ENCODE measurements around the gene TBC1D13.
A peak's percentile ranks its signal among the peaks of the same experiment; 100 is the strongest.
"Not testable (repeated sequence)": the region's sequence is repeated elsewhere in the genome, so short reads cannot be mapped to it uniquely, and the experiment has no call there.

TBC1D13 gene

DNA sequence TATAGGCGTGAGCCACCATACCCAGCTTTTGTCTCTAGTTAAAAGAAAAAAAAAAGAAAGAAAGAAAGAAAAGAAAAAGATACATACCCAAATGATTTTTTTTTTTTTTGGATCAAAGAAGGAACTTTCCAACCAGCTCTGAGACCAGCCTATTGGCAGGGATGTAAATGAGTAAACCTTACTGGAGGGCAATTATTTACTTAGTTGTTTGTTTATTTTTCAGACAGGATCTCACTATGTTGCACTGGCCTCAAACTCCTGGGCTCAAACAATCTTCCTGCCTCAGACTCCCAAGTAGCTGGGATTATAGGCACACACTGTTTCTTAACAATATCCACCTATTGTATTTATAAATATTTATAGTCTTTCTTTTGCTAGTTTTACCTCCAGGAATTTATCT lies 53.5 kb downstream of the TBC1D13 start:
- Histone ChIP-seq H3K4me3 (ENCODE audit: severe bottlenecking) (no peak overlapping the region), H3K4me1 (ENCODE audit: insufficient read depth, poor library complexity, severe bottlenecking) (no peaks in the 10 kb centered on the region), H3K9me3 (ENCODE audit: severe bottlenecking) (no peaks in the 10 kb centered on the region), H3K36me3 (ENCODE audit: low read depth) (peaks cover 30% of the 10 kb centered on the region), H3K27me3 (ENCODE audit: insufficient read depth, poor library complexity, severe bottlenecking) (no peaks in the 10 kb centered on the region), H3K27ac (ENCODE audit: poor library complexity, severe bottlenecking) (no peak overlapping the region)
- DNase-seq (ENCODE audit: low spot score) (no peak), ATAC-seq (ENCODE audit: low read depth) (no peak)
- TF ChIP-seq CTCF (IDR thresholded peaks at IDR 0.05; ENCODE audit: poor library complexity, severe bottlenecking): no peak

- ATAC-seq (ENCODE audit: low read depth) (no peak), DNase-seq (ENCODE audit: low spot score) (no peak)
- H3K27me3 ChIP-seq (ENCODE audit: insufficient read depth, poor library complexity, severe bottlenecking): no peaks in the 10 kb centered on the region
- no peaks in the 10 kb centered on the region for H3K4me1 ChIP-seq (ENCODE audit: insufficient read depth, poor library complexity, severe bottlenecking)
- H3K4me3 ChIP-seq (ENCODE audit: severe bottlenecking): no peak overlapping the region
- H3K36me3 ChIP-seq (ENCODE audit: low read depth): peaks cover 26% of the 10 kb centered on the region
- no peak for TF ChIP-seq CTCF (IDR thresholded peaks at IDR 0.05; ENCODE audit: poor library complexity, severe bottlenecking)
- H3K9me3 ChIP-seq (ENCODE audit: severe bottlenecking): no peaks in the 10 kb centered on the region
- no peak overlapping the region for H3K27ac ChIP-seq (ENCODE audit: poor library complexity, severe bottlenecking)
Measured at GRCh38 chr9:128841694-128842492, 54.8 kb downstream of the TBC1D13 start.

DNA sequence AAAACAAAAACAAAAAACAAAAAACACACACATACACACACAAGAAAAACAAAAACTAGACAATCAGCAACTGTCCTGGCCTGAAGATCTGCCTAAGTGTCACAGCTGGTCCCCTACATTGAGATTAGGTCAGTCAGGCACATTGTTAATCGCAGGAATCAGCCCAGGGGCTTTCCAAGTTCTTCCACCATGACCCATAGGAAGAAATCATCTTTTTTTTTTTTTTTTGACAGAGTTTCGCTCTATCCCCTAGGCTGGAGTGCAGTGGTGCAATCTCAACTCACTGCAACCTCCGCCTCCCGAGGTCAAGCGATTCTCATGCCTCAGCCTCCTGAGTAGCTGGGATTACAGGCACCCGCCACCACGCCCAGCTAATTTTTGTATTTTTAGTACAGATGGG lies 56.1 kb downstream of the TBC1D13 start:
- DNase-seq (ENCODE audit: low spot score); H3K4me3 ChIP-seq (ENCODE audit: severe bottlenecking); H3K9me3 ChIP-seq (ENCODE audit: severe bottlenecking); H3K27me3 ChIP-seq (ENCODE audit: insufficient read depth, poor library complexity, severe bottlenecking); H3K4me1 ChIP-seq (ENCODE audit: insufficient read depth, poor library complexity, severe bottlenecking); ATAC-seq (ENCODE audit: low read depth); H3K27ac ChIP-seq (ENCODE audit: poor library complexity, severe bottlenecking): not testable (repeated sequence)
- peaks cover 26% of the 10 kb centered on the region for H3K36me3 ChIP-seq (ENCODE audit: low read depth)

DNA sequence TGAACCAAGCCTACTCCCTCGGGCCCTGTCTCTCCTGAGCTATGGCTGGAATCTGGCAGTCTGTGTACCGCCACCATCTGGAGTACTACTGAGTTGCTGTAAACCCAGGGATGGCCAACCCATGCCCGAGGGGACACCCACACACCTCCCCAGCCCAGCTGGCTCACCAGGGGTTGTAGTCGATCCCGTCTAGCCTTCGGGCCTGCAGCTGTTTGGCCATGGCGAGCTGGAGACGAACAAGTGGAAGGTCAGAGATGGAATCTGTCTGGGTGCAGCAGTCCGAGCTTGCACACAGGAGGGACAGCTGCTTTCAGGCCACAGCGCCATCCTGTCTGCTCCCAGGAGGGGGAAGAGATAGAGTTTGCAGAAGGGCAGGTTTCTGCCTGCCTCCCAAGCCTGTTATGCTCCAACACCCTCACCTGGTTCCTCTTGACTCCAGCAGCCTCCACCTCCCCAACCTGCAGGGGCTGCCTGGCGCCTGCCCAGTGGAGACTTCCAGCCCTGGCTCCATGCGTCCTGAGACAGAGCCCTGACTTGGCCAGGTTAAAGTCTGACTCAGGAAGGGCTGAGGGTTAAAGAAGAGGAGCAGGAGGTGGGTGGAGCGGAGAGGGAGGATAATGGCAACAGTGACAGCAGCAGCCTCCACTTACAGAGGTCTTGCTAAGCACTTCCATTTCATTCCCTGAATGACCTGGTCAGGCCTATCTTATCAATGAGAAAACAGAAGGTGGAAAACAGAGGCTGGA lies 58.3 kb downstream of the TBC1D13 start:
- peak; percentile 42 for ATAC-seq (ENCODE audit: low read depth)
- Histone ChIP-seq H3K4me1 (ENCODE audit: insufficient read depth, poor library complexity, severe bottlenecking) (no peaks in the 10 kb centered on the region), H3K36me3 (ENCODE audit: low read depth) (peaks cover 10% of the 10 kb centered on the region), H3K27ac (ENCODE audit: poor library complexity, severe bottlenecking) (no peak overlapping the region), H3K27me3 (ENCODE audit: insufficient read depth, poor library complexity, severe bottlenecking) (no peaks in the 10 kb centered on the region), H3K4me3 (ENCODE audit: severe bottlenecking) (no peak overlapping the region), H3K9me3 (ENCODE audit: severe bottlenecking) (no peaks in the 10 kb centered on the region)
- no peak for TF ChIP-seq CTCF (IDR thresholded peaks at IDR 0.05; ENCODE audit: poor library complexity, severe bottlenecking)
- DNase-seq (ENCODE audit: low spot score): no peak

DNA sequence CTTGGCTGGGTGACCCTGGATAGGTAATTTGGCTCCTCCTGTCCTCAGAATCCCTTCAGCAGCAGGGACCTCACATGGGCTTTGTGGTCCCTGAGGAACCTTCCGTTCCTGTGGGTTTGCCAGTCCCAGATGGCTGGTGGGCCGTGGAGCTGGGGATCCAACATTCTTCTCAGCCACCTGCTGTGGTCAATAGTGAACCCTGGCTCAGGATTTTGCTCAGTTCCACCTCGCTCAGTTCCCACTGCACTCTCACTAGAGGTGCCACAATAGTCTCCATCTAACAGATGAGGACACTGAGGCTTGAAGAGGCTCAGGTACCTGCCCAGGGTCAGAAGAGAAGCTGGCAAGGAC lies 59.6 kb downstream of the TBC1D13 start:
- H3K36me3 ChIP-seq (ENCODE audit: low read depth): peaks cover 9% of the 10 kb centered on the region; the same call in 1 of the 2 replicates
- DNase-seq (ENCODE audit: low spot score): no peak
- no peak overlapping the region for H3K4me3 ChIP-seq (ENCODE audit: severe bottlenecking)
- no peaks in the 10 kb centered on the region for H3K9me3 ChIP-seq (ENCODE audit: severe bottlenecking)
- no peaks in the 10 kb centered on the region for H3K4me1 ChIP-seq (ENCODE audit: insufficient read depth, poor library complexity, severe bottlenecking)
- ATAC-seq (ENCODE audit: low read depth): no peak
- no peak for TF ChIP-seq CTCF (IDR thresholded peaks at IDR 0.05; ENCODE audit: poor library complexity, severe bottlenecking)
- no peak overlapping the region for H3K27ac ChIP-seq (ENCODE audit: poor library complexity, severe bottlenecking)
- no peaks in the 10 kb centered on the region for H3K27me3 ChIP-seq (ENCODE audit: insufficient read depth, poor library complexity, severe bottlenecking)

Data from RWPE2 (cell line).